Sigmoid colon (tissue), 7 donors: Measurements from ENCODE around the gene DNAJC5. TPM values are rescaled to one million over a fixed set of nuclear protein-coding genes. Genes with fewer than 3 reads are reported as not detected.

Experiments used
- DNase-seq: peaks from one replicate; pipeline ENCODE4 v3.0.0-alpha.2; 2019
- H3K27ac ChIP-seq, 4 donors: fragments of 200-600 bp; sonication (generic); one replicate each; pipeline ENCODE4 v1.5.1; 2016 to 2019; ENCODE audit warnings: mild to moderate bottlenecking in 1 of 4
- H3K27me3 ChIP-seq, 3 donors: fragments of 200-600 bp; sonication (generic); one replicate each; pipeline ENCODE4 v1.5.1; 2019; ENCODE audit warnings: mild to moderate bottlenecking in 1 of 3
- H3K36me3 ChIP-seq, 4 donors: fragments of 200-600 bp; sonication (generic); one replicate each; pipeline ENCODE4 v1.5.1; 2016 to 2019
- H3K4me1 ChIP-seq, 4 donors: fragments of 200-600 bp; sonication (generic); one replicate each; pipeline ENCODE4 v1.5.1; 2017 to 2019
- H3K4me3 ChIP-seq, 4 donors: fragments of 200-600 bp; sonication (generic); one replicate each; pipeline ENCODE4 v1.5.1; 2017 to 2019; ENCODE audit warnings: mild to moderate bottlenecking in 2 of 4, moderate library complexity in 1 of 4
- H3K9me3 ChIP-seq, 4 donors: fragments of 200-600 bp in 3 of 4; sonication (generic) in 3 of 4; one replicate each; pipeline versions ENCODE4 v1.5.1 to v1.6.1; 2013 to 2019
- EP300 ChIP-seq, 4 donors: sonication (generic); formaldehyde crosslinking; IDR thresholded peaks; one replicate each; pipeline ENCODE4 v1.6.1; 2017; ENCODE audit warnings: antibody characterized with exemption in 4 of 4
- POLR2A ChIP-seq, 2 donors: fragments of 450-650 bp; IDR thresholded peaks; one replicate each; pipeline ENCODE4 v1.6.1; 2016; ENCODE audit warnings: antibody characterized with exemption in 2 of 2, mild to moderate bottlenecking in 2 of 2, moderate library complexity in 2 of 2
- POLR2AphosphoS5 ChIP-seq, 4 donors: sonication (generic); formaldehyde crosslinking; IDR thresholded peaks; one replicate each; pipeline ENCODE4 v1.6.1; 2017; ENCODE audit warnings: antibody characterized with exemption in 4 of 4
- WGBS, 2 donors: extraction: QIAGEN DNeasy Blood & Tissue Kit; methylation state at CpG; one replicate each; pipeline ENCODE4 v1.1.7; 2013; 5-methylcytosine and 5-hydroxymethylcytosine counted together
- intact Hi-C: fragments of 100-400 bp; cut with DNase I; formaldehyde crosslinking; loops from one replicate; pipeline ENCODE4 v1.15.1; 2023
- polyA plus RNA-seq, 3 donors: library from polyadenylated mRNA; stranded (reverse); fragments of 200-250 nt; gene quantifications; one replicate each; pipeline ENCODE4 v1.2.3, GENCODE V29; 2013
- total RNA-seq, 4 donors: library from RNA; depleted of rRNA; stranded (reverse); fragments of >200 nt; gene quantifications; one replicate each; pipeline ENCODE4 v1.1.0, GENCODE V29; 2016
- TF ChIP-seq, protein P1 (sequence below), 4 experiments: fragments of 450-650 bp in 3 of 4; fragments of 200-600 bp in 1 of 4; IDR thresholded peaks; one replicate each; pipeline ENCODE4 v1.5.1; 2016 to 2019; ENCODE audit warnings: antibody characterized with exemption in 4 of 4, mild to moderate bottlenecking in 3 of 4, moderate library complexity in 2 of 4
- donor health status: healthy with polysubstance abuse.
- donor health status: Bipolar disorder and iron deficiency.
- donor health status: healthy.

DNAJC5 gene
- total and polyA plus RNA-seq, 7 donors = 21.6 to 62.8 (median 31.4) TPM

DNA sequence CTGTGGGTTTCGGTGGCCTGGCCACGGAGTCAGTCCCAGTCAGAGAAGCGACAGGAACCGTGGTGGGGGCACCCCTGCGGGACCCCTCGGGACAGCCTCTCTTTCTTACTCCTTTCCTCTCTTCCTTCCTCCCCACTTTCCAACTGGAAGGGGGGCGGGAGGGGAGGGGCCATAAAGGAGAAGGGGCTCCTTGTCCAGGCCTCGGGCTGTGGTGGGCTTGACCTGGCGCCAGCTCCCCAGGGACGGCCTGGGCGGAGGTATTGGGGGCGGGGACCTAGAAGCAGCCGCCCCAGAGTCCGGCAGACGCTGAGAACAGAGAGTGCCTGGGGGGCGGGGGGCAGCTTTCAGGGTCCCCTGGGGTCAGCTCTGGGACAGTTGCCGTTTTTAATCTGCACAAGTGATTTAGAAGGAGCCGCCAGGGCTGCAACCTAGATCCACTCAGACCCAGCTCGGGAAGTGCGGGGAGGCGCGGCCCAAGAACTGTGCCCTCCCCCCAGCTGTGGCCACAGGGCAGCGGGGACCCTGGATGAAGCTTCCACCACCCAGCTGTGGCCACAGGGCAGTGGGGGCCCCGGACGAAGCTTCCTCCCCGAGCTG lies 40.1 kb upstream of the DNAJC5 start:
- Histone ChIP-seq H3K4me1 (peaks cover 0 to 38% (median 33%) of the 10 kb centered on the region in 4 donors), H3K27me3 (peaks cover 17 to 72% (median 50%) of the 10 kb centered on the region in 3 donors)
- DNase-seq = no peak

DNA sequence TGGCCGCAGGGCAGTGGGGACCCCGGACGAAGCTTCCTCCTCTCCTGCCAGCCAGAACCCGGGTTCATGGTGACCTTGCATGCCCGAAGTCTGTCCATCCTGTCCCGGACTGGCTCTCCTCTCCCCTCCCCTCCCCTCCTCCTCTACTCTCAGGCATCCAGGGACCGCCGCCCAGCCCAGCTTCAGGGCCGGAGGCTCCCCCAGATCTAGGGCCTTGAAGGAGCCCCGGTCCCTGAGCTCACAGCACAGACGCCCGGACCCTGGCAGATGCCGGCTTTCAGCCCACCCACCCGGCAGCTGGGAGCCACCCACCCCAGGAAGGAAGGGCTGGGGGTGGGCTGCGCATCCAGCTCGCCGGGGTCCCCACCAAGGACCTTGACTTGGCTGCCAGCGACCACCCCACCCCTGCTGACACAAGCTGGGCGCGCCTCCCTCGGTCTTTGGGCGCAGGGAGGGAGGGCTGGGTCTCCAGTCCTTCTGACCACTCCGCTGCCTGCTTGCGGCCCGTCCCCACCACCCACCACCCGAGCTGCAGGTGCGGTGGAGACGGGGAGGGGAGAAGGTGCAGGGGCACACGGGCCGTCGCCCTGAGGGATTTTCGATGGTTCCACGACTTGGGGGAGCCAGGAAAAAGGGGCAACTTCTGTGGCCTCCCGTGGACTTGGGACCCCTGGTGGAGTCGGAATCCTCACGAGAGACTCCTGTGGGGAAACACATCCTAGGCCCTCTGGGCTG lies 39.4 kb upstream of the DNAJC5 start:
- TF ChIP-seq EP300 (IDR thresholded peaks at IDR 0.05) (no peak), POLR2AphosphoS5 (IDR thresholded peaks at IDR 0.05) (no peak), POLR2A (IDR thresholded peaks at IDR 0.05) (no peak)
- TF ChIP-seq, protein P1, sequence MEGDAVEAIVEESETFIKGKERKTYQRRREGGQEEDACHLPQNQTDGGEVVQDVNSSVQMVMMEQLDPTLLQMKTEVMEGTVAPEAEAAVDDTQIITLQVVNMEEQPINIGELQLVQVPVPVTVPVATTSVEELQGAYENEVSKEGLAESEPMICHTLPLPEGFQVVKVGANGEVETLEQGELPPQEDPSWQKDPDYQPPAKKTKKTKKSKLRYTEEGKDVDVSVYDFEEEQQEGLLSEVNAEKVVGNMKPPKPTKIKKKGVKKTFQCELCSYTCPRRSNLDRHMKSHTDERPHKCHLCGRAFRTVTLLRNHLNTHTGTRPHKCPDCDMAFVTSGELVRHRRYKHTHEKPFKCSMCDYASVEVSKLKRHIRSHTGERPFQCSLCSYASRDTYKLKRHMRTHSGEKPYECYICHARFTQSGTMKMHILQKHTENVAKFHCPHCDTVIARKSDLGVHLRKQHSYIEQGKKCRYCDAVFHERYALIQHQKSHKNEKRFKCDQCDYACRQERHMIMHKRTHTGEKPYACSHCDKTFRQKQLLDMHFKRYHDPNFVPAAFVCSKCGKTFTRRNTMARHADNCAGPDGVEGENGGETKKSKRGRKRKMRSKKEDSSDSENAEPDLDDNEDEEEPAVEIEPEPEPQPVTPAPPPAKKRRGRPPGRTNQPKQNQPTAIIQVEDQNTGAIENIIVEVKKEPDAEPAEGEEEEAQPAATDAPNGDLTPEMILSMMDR (IDR thresholded peaks at IDR 0.05) = no peak
- peak overlapping the region in 3 of 4 donors; percentile 7 to 19 (median 16) for H3K4me3 ChIP-seq
- intact Hi-C loops = no loop called here
- peak overlapping the region; percentile 37 to 62 (median 57) for H3K27ac ChIP-seq
- WGBS, 2 donors = 22 to 57% methylated on average over 36 of the region's 36 CpGs
- peaks cover 0 to 38% (median 33%) of the 10 kb centered on the region in 4 donors for H3K4me1 ChIP-seq
- no peaks in the 10 kb centered on the region for H3K9me3 ChIP-seq
- no peak for DNase-seq
- peaks cover 17 to 72% (median 50%) of the 10 kb centered on the region in 3 donors for H3K27me3 ChIP-seq
- H3K36me3 ChIP-seq = no peaks in the 10 kb centered on the region

More for the DNA sequence above, 40.1 kb upstream of the DNAJC5 start:
- H3K9me3 ChIP-seq = no peaks in the 10 kb centered on the region
- H3K36me3 ChIP-seq = no peaks in the 10 kb centered on the region
- 11 to 22% methylated on average over 26 of the region's 26 CpGs for WGBS, 2 donors
- intact Hi-C loops = no loop called here
- peak overlapping the region; percentile 55 to 73 (median 60) for H3K27ac ChIP-seq
- TF ChIP-seq POLR2A (IDR thresholded peaks at IDR 0.05) = no peak
- TF ChIP-seq EP300 (IDR thresholded peaks at IDR 0.05) = no peak
- TF ChIP-seq, protein P1 (IDR thresholded peaks at IDR 0.05) = no peak
- no peak for TF ChIP-seq POLR2AphosphoS5 (IDR thresholded peaks at IDR 0.05)
- H3K4me3 ChIP-seq = peak overlapping the region in 3 of 4 donors; percentile 7 to 19 (median 16)

DNA sequence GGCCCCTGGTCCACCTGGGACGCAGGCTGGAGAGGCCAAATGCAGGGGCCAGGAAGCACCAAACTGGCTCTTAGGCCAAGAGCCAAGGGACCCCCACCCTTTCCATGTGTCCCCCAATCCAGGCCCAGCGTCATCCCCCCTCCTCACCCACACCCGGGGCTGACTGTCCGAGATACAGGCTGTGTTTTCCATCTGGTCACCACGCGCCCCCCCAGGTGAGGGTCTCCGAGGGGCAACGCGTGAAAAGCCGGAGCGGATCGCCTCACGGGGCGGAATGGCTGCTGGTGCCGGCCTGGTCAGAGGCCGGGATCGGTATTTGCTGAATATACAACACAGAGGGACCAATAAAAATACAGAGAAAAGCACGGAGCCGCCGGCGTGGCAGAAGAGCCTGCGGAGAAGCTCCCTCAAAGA lies 38.8 kb upstream of the DNAJC5 start:
- no peak for DNase-seq
- H3K4me1 ChIP-seq = peaks cover 0 to 38% (median 33%) of the 10 kb centered on the region in 4 donors
- H3K27ac ChIP-seq = no peak overlapping the region

DNA sequence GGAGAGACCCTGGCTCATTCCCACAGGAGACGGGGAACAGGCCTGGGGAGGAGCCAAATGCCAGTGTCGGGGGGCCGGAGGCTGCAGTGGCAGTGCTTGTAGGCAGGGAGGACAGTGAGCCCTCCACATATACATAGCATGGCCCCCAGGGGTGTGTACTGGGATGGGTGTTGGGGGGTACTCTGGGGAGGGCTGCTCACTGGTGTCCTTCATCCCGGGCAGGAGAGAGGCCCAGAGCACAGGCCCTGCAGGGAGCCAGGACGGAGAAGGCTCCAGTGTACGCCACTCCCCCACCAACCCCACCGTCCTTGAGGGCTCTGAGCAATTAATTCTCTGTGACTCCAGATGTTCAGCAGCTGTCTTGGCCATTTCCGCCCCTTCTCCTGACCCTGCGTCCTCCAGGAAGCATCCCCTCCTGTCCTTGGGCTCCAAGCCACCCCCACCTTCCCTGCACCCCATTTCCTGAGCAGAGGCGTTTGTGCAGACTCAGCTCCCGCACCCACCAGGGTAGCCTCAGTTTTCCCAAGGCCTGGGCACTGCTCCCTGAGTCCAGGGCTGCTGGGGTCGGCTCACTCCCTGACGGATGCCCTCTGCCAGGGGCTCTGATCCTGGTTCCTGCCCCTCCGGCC lies 37.0 kb upstream of the DNAJC5 start:
- no peak for DNase-seq
- TF ChIP-seq POLR2AphosphoS5 (IDR thresholded peaks at IDR 0.05) (peak in 1 of 4 donors; percentile 24), EP300 (IDR thresholded peaks at IDR 0.05) (no peak), POLR2A (IDR thresholded peaks at IDR 0.05) (no peak)
- TF ChIP-seq, protein P1 (IDR thresholded peaks at IDR 0.05) = no peak
- peaks cover 0 to 16% (median 8%) of the 10 kb centered on the region in 4 donors for H3K36me3 ChIP-seq
- peak overlapping the region; percentile 5 to 43 (median 34) for H3K27ac ChIP-seq
- peaks cover 17 to 63% (median 50%) of the 10 kb centered on the region in 3 donors for H3K27me3 ChIP-seq
- H3K9me3 ChIP-seq = no peaks in the 10 kb centered on the region
- peaks cover 0 to 38% (median 33%) of the 10 kb centered on the region in 4 donors for H3K4me1 ChIP-seq
- 10 to 32% methylated on average over 14 of the region's 14 CpGs for WGBS, 2 donors
- intact Hi-C loops = no loop called here
- no peak overlapping the region for H3K4me3 ChIP-seq

More for the DNA sequence above, 38.8 kb upstream of the DNAJC5 start:
- TF ChIP-seq POLR2AphosphoS5 (IDR thresholded peaks at IDR 0.05) (no peak), EP300 (IDR thresholded peaks at IDR 0.05) (no peak), POLR2A (IDR thresholded peaks at IDR 0.05) (no peak)
- TF ChIP-seq, protein P1 (IDR thresholded peaks at IDR 0.05) = no peak
- peaks cover 17 to 72% (median 50%) of the 10 kb centered on the region in 3 donors for H3K27me3 ChIP-seq
- no peak overlapping the region for H3K4me3 ChIP-seq
- 23 to 66% methylated on average over 22 of the region's 22 CpGs for WGBS, 2 donors
- peaks cover 0 to under 1% (median 0%) of the 10 kb centered on the region in 4 donors for H3K36me3 ChIP-seq
- H3K9me3 ChIP-seq = no peaks in the 10 kb centered on the region
- intact Hi-C loops = no loop called here
